HEK293 (cell line): ENCODE results near the gene RNF227.

Experiments
- MZF1 ChIP-seq: fragments of 450-650 bp; formaldehyde crosslinking; IDR thresholded peaks from 2 replicates; pipeline ENCODE4 v1.5.1; 2017; ENCODE audit warnings: missing biosample characterization, missing genetic modification characterization, borderline replicate concordance
- REPIN1 ChIP-seq: fragments of 450-650 bp; formaldehyde crosslinking; IDR thresholded peaks from 2 replicates; pipeline ENCODE4 v1.5.1; 2017; ENCODE audit warnings: missing biosample characterization, missing genetic modification characterization, low read depth
- TCF7L2 ChIP-seq: IDR thresholded peaks from 2 replicates; pipeline ENCODE4 v1.6.1; 2011; ENCODE audit warnings: low read depth, mild to moderate bottlenecking, inconsistent platforms, low read length, moderate library complexity, borderline replicate concordance
- ZBTB20 ChIP-seq: fragments of 450-650 bp; formaldehyde crosslinking; IDR thresholded peaks from 2 replicates; pipeline ENCODE4 v1.5.1; 2016; ENCODE audit warnings: missing biosample characterization, missing genetic modification characterization
- ZNF138 ChIP-seq: fragments of 450-650 bp; formaldehyde crosslinking; IDR thresholded peaks from 2 replicates; pipeline ENCODE4 v1.5.1; 2016; ENCODE audit warnings: missing biosample characterization, missing genetic modification characterization, borderline replicate concordance
- ZNF423 ChIP-seq: fragments of 450-650 bp; formaldehyde crosslinking; IDR thresholded peaks from 2 replicates; pipeline ENCODE4 v1.5.1; 2016; ENCODE audit warnings: missing biosample characterization, missing genetic modification characterization
- ZNF792 ChIP-seq: fragments of 450-650 bp; formaldehyde crosslinking; IDR thresholded peaks from 2 replicates; pipeline ENCODE4 v1.5.1; 2016; ENCODE audit warnings: missing biosample characterization, missing genetic modification characterization
- ZSCAN23 ChIP-seq: fragments of 450-650 bp; formaldehyde crosslinking; IDR thresholded peaks from 2 replicates; pipeline ENCODE4 v1.5.1; 2016; ENCODE audit warnings: missing biosample characterization, missing genetic modification characterization
- ZSCAN4 ChIP-seq: fragments of 450-650 bp; formaldehyde crosslinking; IDR thresholded peaks from 2 replicates; pipeline ENCODE4 v1.5.1; 2017; ENCODE audit warnings: missing biosample characterization, missing genetic modification characterization
- TF ChIP-seq, protein P1 (sequence below): fragments of 450-650 bp; formaldehyde crosslinking; IDR thresholded peaks from 2 replicates; pipeline ENCODE4 v1.5.1; 2016; ENCODE audit warnings: missing biosample characterization, missing genetic modification characterization
- TF ChIP-seq, protein P2 (sequence below): fragments of 450-650 bp; formaldehyde crosslinking; IDR thresholded peaks from 2 replicates; pipeline ENCODE4 v1.5.1; 2016; ENCODE audit warnings: missing biosample characterization, missing genetic modification characterization
- TF ChIP-seq, protein P3 (sequence below): fragments of 450-650 bp; formaldehyde crosslinking; IDR thresholded peaks from 2 replicates; pipeline ENCODE4 v1.5.1; 2016; ENCODE audit warnings: missing biosample characterization, missing genetic modification characterization

DNA sequence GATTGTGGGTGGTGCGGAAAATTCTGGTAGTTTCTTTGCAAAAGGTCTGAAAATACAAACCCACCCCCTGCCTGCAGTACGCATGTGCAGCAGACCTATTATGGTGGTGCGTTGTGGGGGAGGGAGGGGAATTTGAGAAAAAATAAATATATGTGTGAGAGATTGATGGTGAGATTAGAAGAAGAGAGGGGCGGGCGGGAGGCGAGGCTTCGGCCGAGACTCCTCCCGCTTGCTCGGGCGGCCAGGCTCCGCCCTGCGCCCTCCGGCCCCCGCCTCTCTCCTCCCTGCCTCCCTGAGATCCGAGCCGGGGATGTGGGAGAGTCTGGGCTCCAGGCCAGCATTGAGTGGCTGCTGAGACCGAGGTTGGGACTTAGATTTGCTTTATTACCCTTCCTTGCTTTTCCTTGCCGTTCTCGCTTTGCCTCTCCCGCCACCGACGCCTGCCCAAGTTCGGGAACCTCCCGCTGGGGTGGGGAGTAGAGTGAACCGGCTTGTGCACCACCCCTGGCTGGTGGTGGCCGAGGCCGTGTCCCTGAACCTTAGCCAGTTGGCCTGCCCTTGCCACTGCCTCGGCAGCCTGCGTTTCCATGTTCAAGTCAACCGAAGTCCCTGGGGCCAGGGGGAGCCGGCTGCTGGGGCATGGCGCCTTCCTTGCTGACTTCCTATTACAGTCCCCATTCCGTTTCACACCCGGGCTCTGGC, 28.5 kb downstream of the RNF227 start:
- TF ChIP-seq, protein P1, sequence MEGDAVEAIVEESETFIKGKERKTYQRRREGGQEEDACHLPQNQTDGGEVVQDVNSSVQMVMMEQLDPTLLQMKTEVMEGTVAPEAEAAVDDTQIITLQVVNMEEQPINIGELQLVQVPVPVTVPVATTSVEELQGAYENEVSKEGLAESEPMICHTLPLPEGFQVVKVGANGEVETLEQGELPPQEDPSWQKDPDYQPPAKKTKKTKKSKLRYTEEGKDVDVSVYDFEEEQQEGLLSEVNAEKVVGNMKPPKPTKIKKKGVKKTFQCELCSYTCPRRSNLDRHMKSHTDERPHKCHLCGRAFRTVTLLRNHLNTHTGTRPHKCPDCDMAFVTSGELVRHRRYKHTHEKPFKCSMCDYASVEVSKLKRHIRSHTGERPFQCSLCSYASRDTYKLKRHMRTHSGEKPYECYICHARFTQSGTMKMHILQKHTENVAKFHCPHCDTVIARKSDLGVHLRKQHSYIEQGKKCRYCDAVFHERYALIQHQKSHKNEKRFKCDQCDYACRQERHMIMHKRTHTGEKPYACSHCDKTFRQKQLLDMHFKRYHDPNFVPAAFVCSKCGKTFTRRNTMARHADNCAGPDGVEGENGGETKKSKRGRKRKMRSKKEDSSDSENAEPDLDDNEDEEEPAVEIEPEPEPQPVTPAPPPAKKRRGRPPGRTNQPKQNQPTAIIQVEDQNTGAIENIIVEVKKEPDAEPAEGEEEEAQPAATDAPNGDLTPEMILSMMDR (tag by site-specific recombination), result no peak
- TF ChIP-seq, protein P2, sequence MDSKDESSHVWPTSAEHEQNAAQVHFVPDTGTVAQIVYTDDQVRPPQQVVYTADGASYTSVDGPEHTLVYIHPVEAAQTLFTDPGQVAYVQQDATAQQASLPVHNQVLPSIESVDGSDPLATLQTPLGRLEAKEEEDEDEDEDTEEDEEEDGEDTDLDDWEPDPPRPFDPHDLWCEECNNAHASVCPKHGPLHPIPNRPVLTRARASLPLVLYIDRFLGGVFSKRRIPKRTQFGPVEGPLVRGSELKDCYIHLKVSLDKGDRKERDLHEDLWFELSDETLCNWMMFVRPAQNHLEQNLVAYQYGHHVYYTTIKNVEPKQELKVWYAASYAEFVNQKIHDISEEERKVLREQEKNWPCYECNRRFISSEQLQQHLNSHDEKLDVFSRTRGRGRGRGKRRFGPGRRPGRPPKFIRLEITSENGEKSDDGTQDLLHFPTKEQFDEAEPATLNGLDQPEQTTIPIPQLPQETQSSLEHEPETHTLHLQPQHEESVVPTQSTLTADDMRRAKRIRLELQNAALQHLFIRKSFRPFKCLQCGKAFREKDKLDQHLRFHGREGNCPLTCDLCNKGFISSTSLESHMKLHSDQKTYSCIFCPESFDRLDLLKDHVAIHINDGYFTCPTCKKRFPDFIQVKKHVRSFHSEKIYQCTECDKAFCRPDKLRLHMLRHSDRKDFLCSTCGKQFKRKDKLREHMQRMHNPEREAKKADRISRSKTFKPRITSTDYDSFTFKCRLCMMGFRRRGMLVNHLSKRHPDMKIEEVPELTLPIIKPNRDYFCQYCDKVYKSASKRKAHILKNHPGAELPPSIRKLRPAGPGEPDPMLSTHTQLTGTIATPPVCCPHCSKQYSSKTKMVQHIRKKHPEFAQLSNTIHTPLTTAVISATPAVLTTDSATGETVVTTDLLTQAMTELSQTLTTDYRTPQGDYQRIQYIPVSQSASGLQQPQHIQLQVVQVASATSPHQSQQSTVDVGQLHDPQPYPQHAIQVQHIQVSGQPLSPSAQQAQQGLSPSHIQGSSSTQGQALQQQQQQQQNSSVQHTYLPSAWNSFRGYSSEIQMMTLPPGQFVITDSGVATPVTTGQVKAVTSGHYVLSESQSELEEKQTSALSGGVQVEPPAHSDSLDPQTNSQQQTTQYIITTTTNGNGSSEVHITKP, result peak; percentile 96
- TF ChIP-seq MZF1 (tag by site-specific recombination), result peak; percentile 82
- peak; percentile 81; the same call in 1 of the 2 replicates for TF ChIP-seq ZBTB20 (tag by site-specific recombination)
- TF ChIP-seq ZSCAN23 (tag by site-specific recombination), result no peak
- no peak for TF ChIP-seq TCF7L2
- peak; percentile 74 for TF ChIP-seq ZNF423 (tag by site-specific recombination)
- no peak for TF ChIP-seq ZNF792 (tag by site-specific recombination)
- TF ChIP-seq, protein P3, sequence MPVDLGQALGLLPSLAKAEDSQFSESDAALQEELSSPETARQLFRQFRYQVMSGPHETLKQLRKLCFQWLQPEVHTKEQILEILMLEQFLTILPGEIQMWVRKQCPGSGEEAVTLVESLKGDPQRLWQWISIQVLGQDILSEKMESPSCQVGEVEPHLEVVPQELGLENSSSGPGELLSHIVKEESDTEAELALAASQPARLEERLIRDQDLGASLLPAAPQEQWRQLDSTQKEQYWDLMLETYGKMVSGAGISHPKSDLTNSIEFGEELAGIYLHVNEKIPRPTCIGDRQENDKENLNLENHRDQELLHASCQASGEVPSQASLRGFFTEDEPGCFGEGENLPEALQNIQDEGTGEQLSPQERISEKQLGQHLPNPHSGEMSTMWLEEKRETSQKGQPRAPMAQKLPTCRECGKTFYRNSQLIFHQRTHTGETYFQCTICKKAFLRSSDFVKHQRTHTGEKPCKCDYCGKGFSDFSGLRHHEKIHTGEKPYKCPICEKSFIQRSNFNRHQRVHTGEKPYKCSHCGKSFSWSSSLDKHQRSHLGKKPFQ (tag by site-specific recombination), result peak; percentile 75
- TF ChIP-seq ZSCAN4 (tag by site-specific recombination), result peak; percentile 85
- TF ChIP-seq REPIN1 (tag by site-specific recombination), result peak; percentile 41; the same call in 1 of the 2 replicates
- no peak for TF ChIP-seq ZNF138
